Colonic mucosa (tissue), 4 donors: ENCODE data around the gene ACTR3C. TPM values are rescaled to one million over a fixed set of nuclear protein-coding genes. Genes with fewer than 3 reads are reported as not detected.

Source experiments
- DNase-seq: peaks from one replicate; pipeline ENCODE4 v3.0.0-alpha.2; 2020
- H3K27ac ChIP-seq: fragments of 200-600 bp; one replicate; pipeline ENCODE4 v1.8.0; 2021
- H3K27me3 ChIP-seq: fragments of 200-600 bp; one replicate; pipeline ENCODE4 v1.8.0; 2021
- H3K36me3 ChIP-seq: fragments of 200-600 bp; one replicate; pipeline ENCODE4 v1.8.0; 2021
- H3K4me1 ChIP-seq: fragments of 200-600 bp; one replicate; pipeline ENCODE4 v1.8.0; 2021; ENCODE audit warnings: mild to moderate bottlenecking
- H3K4me3 ChIP-seq: fragments of 200-600 bp; one replicate; pipeline ENCODE4 v1.8.0; 2021
- H3K9ac ChIP-seq, 2 donors: one replicate each; pipeline ENCODE4 v1.7.0; 2013; ENCODE audit warnings: control low read depth in 2 of 2, low read depth in 2 of 2, low read length in 2 of 2
- H3K9me3 ChIP-seq: fragments of 200-600 bp; one replicate; pipeline ENCODE4 v1.8.0; 2021
- intact Hi-C: fragments of 100-400 bp; cut with DNase I; formaldehyde crosslinking; loops from one replicate; pipeline ENCODE4 v1.14.1; 2022
- total RNA-seq, 2 donors: library from RNA; stranded (reverse); fragmentation: NEBNext Ultra II Directional in 1 of 2; extraction: Animal tissue kit (Norgen Biotek cat#: 25700) in 1 of 2; gene quantifications; one replicate each; pipeline ENCODE4 v1.2.1, GENCODE V29; 2021
- TF ChIP-seq, protein P1 (sequence below): fragments of 200-600 bp; IDR thresholded peaks from one replicate; pipeline ENCODE4 v1.8.0; 2022; ENCODE audit warnings: antibody characterized with exemption, mild to moderate bottlenecking
- donor health status: healthy.
- donor health status: DM: no; HTN: no; CAD: no.
- donor health status: DM: no; HTN: no; CAD: no.

The ACTR3C gene
- total RNA-seq, 2 donors from 2014 or later, result 17.6 to 29.6 TPM

DNA sequence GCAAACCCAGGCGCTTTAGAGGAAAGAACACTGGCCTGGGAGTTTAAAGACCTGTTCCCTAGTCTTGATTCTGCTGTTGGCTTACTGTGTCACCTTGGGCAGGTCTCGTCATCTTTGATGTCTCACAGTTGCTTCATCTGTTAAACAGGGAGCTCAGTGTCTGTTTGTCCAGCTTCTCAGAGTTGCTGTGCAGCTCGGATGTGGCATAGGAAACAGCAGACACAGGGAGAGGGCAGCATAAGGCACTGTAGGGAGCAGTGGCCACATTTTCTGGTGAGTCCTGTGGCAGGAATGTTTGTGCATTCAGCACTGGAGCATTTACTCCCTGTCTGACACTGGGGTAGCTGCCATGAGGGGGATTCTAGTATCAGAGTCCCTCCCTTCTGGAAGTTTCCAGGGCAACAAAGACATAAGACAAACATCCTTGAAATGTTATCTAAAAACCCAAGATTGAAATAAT lies 47.3 kb upstream of the ACTR3C start:
- Histone ChIP-seq H3K27ac (peak overlapping the region; percentile 97), H3K4me3 (peak overlapping the region; percentile 65), H3K27me3 (no peaks in the 10 kb centered on the region), H3K4me1 (peaks cover 11% of the 10 kb centered on the region), H3K9me3 (no peaks in the 10 kb centered on the region), H3K9ac (peak overlapping the region; percentile 14 to 99), H3K36me3 (no peaks in the 10 kb centered on the region)
- no peak for DNase-seq
- intact Hi-C loops, result loop anchor here (5.0 kb wide), 1 partner anchor 43 kb away; no protein-coding TSS in a partner anchor
- TF ChIP-seq, protein P1, sequence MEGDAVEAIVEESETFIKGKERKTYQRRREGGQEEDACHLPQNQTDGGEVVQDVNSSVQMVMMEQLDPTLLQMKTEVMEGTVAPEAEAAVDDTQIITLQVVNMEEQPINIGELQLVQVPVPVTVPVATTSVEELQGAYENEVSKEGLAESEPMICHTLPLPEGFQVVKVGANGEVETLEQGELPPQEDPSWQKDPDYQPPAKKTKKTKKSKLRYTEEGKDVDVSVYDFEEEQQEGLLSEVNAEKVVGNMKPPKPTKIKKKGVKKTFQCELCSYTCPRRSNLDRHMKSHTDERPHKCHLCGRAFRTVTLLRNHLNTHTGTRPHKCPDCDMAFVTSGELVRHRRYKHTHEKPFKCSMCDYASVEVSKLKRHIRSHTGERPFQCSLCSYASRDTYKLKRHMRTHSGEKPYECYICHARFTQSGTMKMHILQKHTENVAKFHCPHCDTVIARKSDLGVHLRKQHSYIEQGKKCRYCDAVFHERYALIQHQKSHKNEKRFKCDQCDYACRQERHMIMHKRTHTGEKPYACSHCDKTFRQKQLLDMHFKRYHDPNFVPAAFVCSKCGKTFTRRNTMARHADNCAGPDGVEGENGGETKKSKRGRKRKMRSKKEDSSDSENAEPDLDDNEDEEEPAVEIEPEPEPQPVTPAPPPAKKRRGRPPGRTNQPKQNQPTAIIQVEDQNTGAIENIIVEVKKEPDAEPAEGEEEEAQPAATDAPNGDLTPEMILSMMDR, result no peak

DNA sequence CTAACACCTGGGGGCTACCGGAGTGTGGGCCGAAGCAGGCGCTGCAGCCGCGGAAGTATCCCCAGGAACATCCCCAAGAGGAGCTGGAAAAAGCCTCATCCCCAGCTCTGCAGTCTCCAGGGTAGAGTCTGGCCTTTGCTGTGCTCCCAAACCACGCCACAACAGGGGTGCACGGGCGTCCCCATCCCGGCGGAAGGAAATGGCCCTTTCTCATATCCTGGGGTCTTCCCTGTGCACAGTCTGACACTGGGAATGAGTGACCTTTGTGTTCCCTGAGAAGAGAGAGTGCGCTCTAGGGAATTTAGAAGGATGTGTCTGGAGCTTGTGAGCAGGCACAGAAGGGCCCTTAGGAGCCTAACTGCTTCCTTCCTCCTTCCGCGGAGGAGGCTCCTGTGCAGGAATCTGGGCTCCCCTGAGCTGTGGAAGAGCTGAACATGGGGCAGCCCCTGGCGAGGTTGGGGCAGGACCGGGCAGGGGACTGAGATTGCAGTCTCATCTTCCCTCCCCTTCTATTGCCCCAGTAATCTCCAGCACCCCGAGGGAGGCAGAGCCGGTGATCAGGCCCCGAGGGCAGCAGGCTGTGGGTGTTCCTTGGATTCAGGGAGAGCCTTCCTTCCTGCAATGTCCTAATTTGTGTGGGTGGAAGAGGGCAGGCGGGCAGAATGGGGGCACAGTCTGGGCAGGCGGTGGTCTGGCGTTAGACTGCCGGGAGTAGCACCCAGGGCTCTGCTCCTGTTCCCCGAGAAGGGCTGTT lies 46.6 kb upstream of the ACTR3C start:
- Histone ChIP-seq H3K9ac (peak overlapping the region; percentile 93 to 99), H3K27me3 (no peaks in the 10 kb centered on the region), H3K4me3 (peak overlapping the region; percentile 65), H3K4me1 (peaks cover 11% of the 10 kb centered on the region), H3K27ac (peak overlapping the region; percentile 97), H3K36me3 (no peaks in the 10 kb centered on the region), H3K9me3 (no peaks in the 10 kb centered on the region)
- intact Hi-C loops, result loop anchor here (5.0 kb wide), 1 partner anchor 43 kb away; no protein-coding TSS in a partner anchor
- TF ChIP-seq, protein P1, result no peak
- no peak for DNase-seq

DNA sequence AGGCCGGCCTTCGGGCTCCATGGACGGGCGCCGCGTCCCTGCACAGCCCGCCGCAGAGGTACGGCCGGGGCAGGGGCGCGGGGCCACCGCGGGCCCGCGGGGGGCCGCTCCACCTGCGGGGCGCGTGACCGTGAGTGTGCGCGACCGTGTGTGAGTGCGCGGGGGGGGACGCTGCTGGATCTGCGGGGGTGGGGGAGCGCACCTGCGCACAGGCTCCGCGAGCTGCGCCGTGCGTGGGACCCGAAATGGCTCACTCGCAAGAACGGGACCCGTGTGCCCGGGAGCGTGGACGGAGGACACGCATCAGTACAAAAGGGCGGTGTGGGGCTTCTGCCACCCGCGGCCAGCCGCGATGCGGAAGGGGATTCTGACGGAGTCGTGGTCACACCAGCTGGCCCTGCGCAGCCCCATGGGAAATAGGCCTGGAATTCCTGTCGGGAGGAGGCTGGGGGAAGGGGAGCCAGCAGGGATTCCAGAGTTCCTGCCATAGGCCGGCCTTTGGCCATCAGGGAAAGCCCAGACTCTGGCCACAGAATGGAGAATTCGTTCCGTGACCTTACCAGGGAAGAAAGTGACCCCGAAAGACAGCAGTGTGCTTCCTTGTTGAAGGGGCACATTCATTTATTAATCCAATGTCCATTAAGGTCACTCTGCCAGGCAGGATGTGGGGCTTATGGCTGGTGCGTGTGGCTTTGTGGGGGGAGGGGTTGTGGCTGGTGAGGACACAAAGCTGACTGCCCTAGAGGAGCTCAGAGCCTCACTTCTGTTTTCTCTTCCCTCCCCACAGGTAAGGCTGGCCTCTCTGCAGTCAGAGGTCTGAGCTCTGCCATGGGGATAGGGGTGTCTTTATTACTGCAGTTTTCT lies 45.8 kb upstream of the ACTR3C start:
- H3K9me3 ChIP-seq, result no peaks in the 10 kb centered on the region
- no peaks in the 10 kb centered on the region for H3K27me3 ChIP-seq
- intact Hi-C loops, result no loop called here
- TF ChIP-seq, protein P1, result no peak
- DNase-seq, result peak; percentile 67
- peak overlapping the region; percentile 65 for H3K4me3 ChIP-seq
- no peaks in the 10 kb centered on the region for H3K36me3 ChIP-seq
- H3K4me1 ChIP-seq, result peaks cover 11% of the 10 kb centered on the region
- peak overlapping the region; percentile 97 for H3K27ac ChIP-seq
- H3K9ac ChIP-seq, result peak overlapping the region; percentile 93 to 99

DNA sequence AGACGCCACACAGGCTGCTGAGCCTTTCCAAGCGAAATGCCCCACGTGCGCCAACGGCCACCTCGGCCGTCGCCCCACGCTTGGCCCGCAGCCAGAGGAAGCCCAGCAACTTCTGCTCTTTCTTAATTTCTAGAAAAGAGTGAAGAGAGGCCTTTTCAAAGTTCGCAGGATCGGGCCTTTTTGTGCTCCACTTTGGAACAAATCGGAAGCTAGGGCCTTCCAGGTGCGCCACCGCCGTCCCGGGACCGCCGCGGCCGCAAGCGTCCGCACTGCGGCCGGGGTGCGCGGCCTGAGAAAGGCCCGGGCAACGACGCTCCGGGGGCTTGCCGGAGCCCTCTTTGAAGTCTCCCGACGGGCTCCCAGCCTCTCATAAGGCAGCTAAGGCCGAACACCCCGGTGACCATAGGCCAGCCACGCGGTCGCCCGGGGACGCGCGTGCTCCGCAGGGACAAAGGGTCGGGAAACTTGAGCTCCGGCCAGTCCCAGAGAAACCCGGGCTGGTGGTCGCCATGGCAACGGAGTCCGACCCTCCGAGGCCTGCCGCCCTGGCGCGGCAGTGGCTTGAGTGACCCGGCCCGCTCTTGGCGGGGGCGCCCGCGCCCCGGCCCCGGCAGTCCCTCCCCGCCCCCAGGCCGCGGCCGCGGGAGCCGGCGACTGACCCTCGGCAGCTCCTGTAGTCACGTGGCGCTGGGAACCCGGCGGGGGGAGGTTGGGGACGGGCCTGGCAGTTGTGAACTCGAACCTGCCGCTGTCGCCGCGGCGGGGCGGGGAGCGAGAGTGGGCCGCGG lies 44.9 kb upstream of the ACTR3C start, which contains the start of gene REPIN1:
REPIN1 (plus strand) TSS at position 727 of the 788 bp plus-strand sequence. CDS start 890 bp downstream, outside the sequence.
- no peaks in the 10 kb centered on the region for H3K9me3 ChIP-seq
- H3K36me3 ChIP-seq, result no peaks in the 10 kb centered on the region
- peak within 1 kb of the TSS; percentile 65 for H3K4me3 ChIP-seq
- intact Hi-C loops, result no loop called here
- H3K9ac ChIP-seq, result peak within 1 kb of the TSS; percentile 93 to 99
- H3K27ac ChIP-seq, result peak within 1 kb of the TSS; percentile 97
- no peaks in the 10 kb centered on the region for H3K27me3 ChIP-seq
- DNase-seq, result peak; percentile 95
- TF ChIP-seq, protein P1, result no peak
- peaks cover 11% of the 10 kb centered on the region for H3K4me1 ChIP-seq

DNA sequence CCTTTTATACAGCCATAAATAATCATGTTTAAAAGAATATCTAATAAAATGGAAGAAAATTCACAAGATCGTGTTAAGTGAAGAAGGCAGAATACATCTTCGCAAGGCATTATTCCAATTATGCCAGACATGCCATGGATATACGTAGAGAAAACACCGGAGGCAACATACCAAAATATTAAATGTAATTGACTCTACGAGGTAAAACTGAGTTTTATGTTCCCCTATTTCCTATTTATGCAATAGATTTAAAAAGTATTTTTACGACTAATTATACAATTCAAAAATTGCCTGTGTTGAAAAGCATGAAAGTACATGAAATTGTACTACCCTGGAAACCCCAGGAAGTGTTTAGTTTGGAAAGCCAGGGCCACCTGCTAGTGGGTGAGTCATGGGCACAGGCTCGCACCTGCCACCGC lies 44.3 kb upstream of the ACTR3C start:
- peak overlapping the region; percentile 97 for H3K27ac ChIP-seq
- no peak for DNase-seq
- H3K9ac ChIP-seq, result peak overlapping the region; percentile 85 to 93
- peaks cover 11% of the 10 kb centered on the region for H3K4me1 ChIP-seq
- H3K9me3 ChIP-seq, result no peaks in the 10 kb centered on the region
- TF ChIP-seq, protein P1, result no peak
- peak overlapping the region; percentile 65 for H3K4me3 ChIP-seq
- intact Hi-C loops, result no loop called here
- no peaks in the 10 kb centered on the region for H3K36me3 ChIP-seq
- H3K27me3 ChIP-seq, result no peaks in the 10 kb centered on the region
